ENCODE data around the gene CYP21A2. TPM values are rescaled to one million over a fixed set of nuclear protein-coding genes. Genes with fewer than 3 reads are reported as not detected.

Gene CYP21A2
- total and polyA plus RNA-seq, 10 of the 15 experiments (the other 5 are each of a cell fraction or from before 2014, with no cell fraction given): 0.04 to 0.92 (median 0.23) TPM; not detected in 7

DNA sequence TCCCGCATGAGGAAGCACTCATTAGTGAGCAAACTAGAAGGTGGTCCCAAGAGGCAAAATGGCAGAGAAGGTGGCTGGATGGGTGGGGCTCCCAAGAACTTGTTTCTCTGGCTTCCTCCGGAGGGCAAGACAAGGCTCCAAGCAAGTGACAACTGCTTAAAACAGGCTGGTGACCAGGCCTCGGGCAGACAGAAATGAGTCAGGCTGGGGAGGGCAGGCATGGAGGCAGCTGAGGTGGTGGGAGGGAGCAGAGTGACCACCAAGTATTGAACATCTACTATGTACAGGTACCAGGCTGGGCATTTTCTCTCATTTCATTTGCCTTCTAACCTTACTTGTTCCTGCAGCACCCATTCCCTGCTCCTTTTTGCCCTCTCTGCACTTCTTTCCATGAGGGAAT lies 37.6 kb downstream of the CYP21A2 start:
- no TSS peak for BruUV-seq (replicated peaks)
- H3K4me3 ChIP-seq: no peak overlapping the region
- H3K4me1 ChIP-seq (ENCODE audit: control insufficient read depth, insufficient read depth, low read length): no peaks in the 10 kb centered on the region
- no peaks in the 10 kb centered on the region for H3K36me3 ChIP-seq (ENCODE audit: control insufficient read depth in 2 of 2, insufficient read depth in 2 of 2, low read length in 1 of 2)
- peaks cover 0 to 4% of the 10 kb centered on the region in 2 experiments; a peak in 3 of 4 replicates for H3K27me3 ChIP-seq (replicated peaks in 1 of 2; ENCODE audit: control insufficient read depth in 2 of 2, insufficient read depth in 2 of 2, low read length in 1 of 2)
- H3K27ac ChIP-seq (ENCODE audit: control insufficient read depth, insufficient read depth): no peak overlapping the region
- H4K20me1 ChIP-seq (ENCODE audit: control insufficient read depth, insufficient read depth): no peaks in the 10 kb centered on the region
- POLR2A ChIA-PET: interaction anchor here (0.6 kb wide), 1 partner anchor 59 kb away, joined by 5 read pairs; no protein-coding TSS in a partner anchor
- CTCF ChIA-PET: interaction anchor here (0.6 kb wide), 1 partner anchor 1988 kb away, joined by 3 read pairs; no protein-coding TSS in a partner anchor
- WGBS (ENCODE audit: insufficient coverage, insufficient replicate concordance, low lambda C conversion rate, missing lambda C conversion rate): 36% methylated on average over 3 of the region's 3 CpGs
- in situ Hi-C loops (cut with MboI) (no loop called here), intact Hi-C loops (cut with micrococcal nuclease; ENCODE audit: unreplicated experiment) (no loop called here)
- FAIRE-seq: no peak
- SMC1A ChIA-PET (ENCODE audit: uncharacterized antibody, unreplicated experiment): no interaction called here
- RAD21 ChIA-PET (ENCODE audit: unreplicated experiment): no interaction called here
- no peak for ATAC-seq
- H3K9me3 ChIP-seq (replicated peaks; ENCODE audit: control insufficient read depth, insufficient read depth, low read length): no peaks in the 10 kb centered on the region
- H2AFZ ChIP-seq (ENCODE audit: control insufficient read depth, low read depth, low read length): no peak overlapping the region
- H3K4me2 ChIP-seq (ENCODE audit: control insufficient read depth, insufficient read depth): no peak overlapping the region
- H3K9ac ChIP-seq (ENCODE audit: control insufficient read depth, insufficient read depth, low read length): no peak overlapping the region
- TF ChIP-seq SUPT20H (IDR thresholded peaks at IDR 0.05; ENCODE audit: borderline replicate concordance, control insufficient read depth, low read depth, low read length): no peak
- no peak for TF ChIP-seq TBL1XR1 (IDR thresholded peaks at IDR 0.05; ENCODE audit: low read depth, low read length)
- no peak for TF ChIP-seq NFIC (IDR thresholded peaks at IDR 0.05; ENCODE audit: low read depth, low read length)
- TF ChIP-seq ZNF207 (IDR thresholded peaks at IDR 0.05; ENCODE audit: borderline replicate concordance): no peak
- no peak for TF ChIP-seq RBBP5 (conservative IDR thresholded peaks at IDR 0.05)
- TF ChIP-seq IKZF2 (IDR thresholded peaks at IDR 0.05): no peak
- TF ChIP-seq, protein P1, sequence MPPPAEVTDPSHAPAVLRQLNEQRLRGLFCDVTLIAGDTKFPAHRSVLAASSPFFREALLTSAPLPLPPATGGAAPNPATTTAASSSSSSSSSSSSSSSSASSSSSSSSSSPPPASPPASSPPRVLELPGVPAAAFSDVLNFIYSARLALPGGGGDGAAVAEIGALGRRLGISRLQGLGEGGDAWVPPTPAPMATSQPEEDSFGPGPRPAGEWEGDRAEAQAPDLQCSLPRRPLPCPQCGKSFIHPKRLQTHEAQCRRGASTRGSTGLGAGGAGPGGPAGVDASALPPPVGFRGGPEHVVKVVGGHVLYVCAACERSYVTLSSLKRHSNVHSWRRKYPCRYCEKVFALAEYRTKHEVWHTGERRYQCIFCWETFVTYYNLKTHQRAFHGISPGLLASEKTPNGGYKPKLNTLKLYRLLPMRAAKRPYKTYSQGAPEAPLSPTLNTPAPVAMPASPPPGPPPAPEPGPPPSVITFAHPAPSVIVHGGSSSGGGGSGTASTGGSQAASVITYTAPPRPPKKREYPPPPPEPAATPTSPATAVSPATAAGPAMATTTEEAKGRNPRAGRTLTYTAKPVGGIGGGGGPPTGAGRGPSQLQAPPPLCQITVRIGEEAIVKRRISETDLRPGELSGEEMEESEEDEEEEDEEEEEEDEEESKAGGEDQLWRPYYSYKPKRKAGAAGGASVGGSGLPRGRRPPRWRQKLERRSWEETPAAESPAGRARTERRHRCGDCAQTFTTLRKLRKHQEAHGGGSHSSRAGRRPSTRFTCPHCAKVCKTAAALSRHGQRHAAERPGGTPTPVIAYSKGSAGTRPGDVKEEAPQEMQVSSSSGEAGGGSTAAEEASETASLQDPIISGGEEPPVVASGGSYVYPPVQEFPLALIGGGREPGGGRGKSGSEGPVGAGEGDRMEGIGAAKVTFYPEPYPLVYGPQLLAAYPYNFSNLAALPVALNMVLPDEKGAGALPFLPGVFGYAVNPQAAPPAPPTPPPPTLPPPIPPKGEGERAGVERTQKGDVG (CRISPR knock-in tag; IDR thresholded peaks at IDR 0.05): no peak
- TF ChIP-seq EED (IDR thresholded peaks at IDR 0.05; ENCODE audit: low read depth): no peak
- no peak for TF ChIP-seq ZNF384 (IDR thresholded peaks at IDR 0.05; ENCODE audit: borderline replicate concordance, low read depth, low read length)
- TF ChIP-seq, protein P2, sequence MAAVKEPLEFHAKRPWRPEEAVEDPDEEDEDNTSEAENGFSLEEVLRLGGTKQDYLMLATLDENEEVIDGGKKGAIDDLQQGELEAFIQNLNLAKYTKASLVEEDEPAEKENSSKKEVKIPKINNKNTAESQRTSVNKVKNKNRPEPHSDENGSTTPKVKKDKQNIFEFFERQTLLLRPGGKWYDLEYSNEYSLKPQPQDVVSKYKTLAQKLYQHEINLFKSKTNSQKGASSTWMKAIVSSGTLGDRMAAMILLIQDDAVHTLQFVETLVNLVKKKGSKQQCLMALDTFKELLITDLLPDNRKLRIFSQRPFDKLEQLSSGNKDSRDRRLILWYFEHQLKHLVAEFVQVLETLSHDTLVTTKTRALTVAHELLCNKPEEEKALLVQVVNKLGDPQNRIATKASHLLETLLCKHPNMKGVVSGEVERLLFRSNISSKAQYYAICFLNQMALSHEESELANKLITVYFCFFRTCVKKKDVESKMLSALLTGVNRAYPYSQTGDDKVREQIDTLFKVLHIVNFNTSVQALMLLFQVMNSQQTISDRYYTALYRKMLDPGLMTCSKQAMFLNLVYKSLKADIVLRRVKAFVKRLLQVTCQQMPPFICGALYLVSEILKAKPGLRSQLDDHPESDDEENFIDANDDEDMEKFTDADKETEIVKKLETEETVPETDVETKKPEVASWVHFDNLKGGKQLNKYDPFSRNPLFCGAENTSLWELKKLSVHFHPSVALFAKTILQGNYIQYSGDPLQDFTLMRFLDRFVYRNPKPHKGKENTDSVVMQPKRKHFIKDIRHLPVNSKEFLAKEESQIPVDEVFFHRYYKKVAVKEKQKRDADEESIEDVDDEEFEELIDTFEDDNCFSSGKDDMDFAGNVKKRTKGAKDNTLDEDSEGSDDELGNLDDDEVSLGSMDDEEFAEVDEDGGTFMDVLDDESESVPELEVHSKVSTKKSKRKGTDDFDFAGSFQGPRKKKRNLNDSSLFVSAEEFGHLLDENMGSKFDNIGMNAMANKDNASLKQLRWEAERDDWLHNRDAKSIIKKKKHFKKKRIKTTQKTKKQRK (IDR thresholded peaks at IDR 0.05; ENCODE audit: low read depth, low read length): no peak
- TF ChIP-seq, protein P3, sequence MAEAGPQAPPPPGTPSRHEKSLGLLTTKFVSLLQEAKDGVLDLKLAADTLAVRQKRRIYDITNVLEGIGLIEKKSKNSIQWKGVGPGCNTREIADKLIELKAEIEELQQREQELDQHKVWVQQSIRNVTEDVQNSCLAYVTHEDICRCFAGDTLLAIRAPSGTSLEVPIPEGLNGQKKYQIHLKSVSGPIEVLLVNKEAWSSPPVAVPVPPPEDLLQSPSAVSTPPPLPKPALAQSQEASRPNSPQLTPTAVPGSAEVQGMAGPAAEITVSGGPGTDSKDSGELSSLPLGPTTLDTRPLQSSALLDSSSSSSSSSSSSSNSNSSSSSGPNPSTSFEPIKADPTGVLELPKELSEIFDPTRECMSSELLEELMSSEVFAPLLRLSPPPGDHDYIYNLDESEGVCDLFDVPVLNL (IDR thresholded peaks at IDR 0.05; ENCODE audit: low read depth, low read length): no peak
- TF ChIP-seq STAT1 (conservative IDR thresholded peaks at IDR 0.05): no peak
- no peak for DNase-seq (ENCODE audit: low read depth, low spot score)
- H3K79me2 ChIP-seq (ENCODE audit: control insufficient read depth, insufficient read depth, low read length): no peaks in the 10 kb centered on the region
